HG02571 (cell line): ENCODE measurements around the gene TRIM66.

Experiments used
- ATAC-seq: cut with Tn5 transposase; IDR thresholded peaks from one replicate; pipeline ENCODE4 v1.9.1; 2021; ENCODE audit warnings: mild to moderate bottlenecking, moderate library complexity; ENCODE audit not compliant: unreplicated experiment

The TRIM66 gene

GRCh38 chr11:8682303-8683114 is at the start of gene TRIM66, which contains the start of gene RPL27A:
TSS of gene TRIM66 (minus strand) at chr11:8682665. CDS start at chr11:8672274, 10,391 bp downstream.
TSS of gene RPL27A (plus strand) at chr11:8682792. CDS start at chr11:8682814, 22 bp downstream.
- peak; percentile 96 for ATAC-seq

- no peak for ATAC-seq
These were observed 49.3 kb upstream of the TRIM66 start for GRCh38 chr11:8731647-8732323.

GRCh38 chr11:8730697-8731020 is 48.2 kb upstream of the TRIM66 start:
- no peak for ATAC-seq

GRCh38 chr11:8729837-8730696 is 47.6 kb upstream of the TRIM66 start:
- no peak for ATAC-seq

GRCh38 chr11:8729067-8729466 is 46.6 kb upstream of the TRIM66 start:
- no peak for ATAC-seq

GRCh38 chr11:8728563-8728962 is 46.1 kb upstream of the TRIM66 start:
- ATAC-seq, result no peak

- no peak for ATAC-seq
These were observed 43.9 kb upstream of the TRIM66 start for GRCh38 chr11:8726395-8726794.

- ATAC-seq, result no peak
These were observed 42.2 kb upstream of the TRIM66 start for GRCh38 chr11:8724682-8725081.

GRCh38 chr11:8723711-8724110 is 41.2 kb upstream of the TRIM66 start:
- ATAC-seq, result no peak

- no peak for ATAC-seq
These were observed 40.3 kb upstream of the TRIM66 start for GRCh38 chr11:8722809-8723208.

GRCh38 chr11:8721609-8722500 is 39.4 kb upstream of the TRIM66 start:
- ATAC-seq, result no peak

- ATAC-seq, result no peak
These were observed 38.6 kb upstream of the TRIM66 start for GRCh38 chr11:8720868-8721608.

GRCh38 chr11:8720352-8720751 is 37.9 kb upstream of the TRIM66 start:
- no peak for ATAC-seq

GRCh38 chr11:8719721-8720120 is 37.3 kb upstream of the TRIM66 start:
- no peak for ATAC-seq

- ATAC-seq, result no peak
These were observed 36.8 kb upstream of the TRIM66 start for GRCh38 chr11:8719211-8719649.

- ATAC-seq, result no peak
These were observed 35.6 kb upstream of the TRIM66 start for GRCh38 chr11:8717876-8718753.

- ATAC-seq, result no peak
These were observed 35.0 kb upstream of the TRIM66 start for GRCh38 chr11:8717544-8717875.

GRCh38 chr11:8715501-8715900 is 33.0 kb upstream of the TRIM66 start:
- ATAC-seq, result no peak
